H1 (cell line): ENCODE data around the gene C16orf89. TPM values are rescaled to one million over a fixed set of nuclear protein-coding genes. Genes with fewer than 3 reads are reported as not detected.

ENCODE experiments used
- CTCF ChIA-PET: fragments of 300-600 bp; sonication (Branson Sonifier 250); formaldehyde crosslinking; loops from one replicate; lab custom pipeline; 2021; ENCODE audit not compliant: partially characterized antibody; lab: Charles Lee
- POLR2A ChIA-PET: fragments of 300-600 bp; sonication (Branson Sonifier 250); formaldehyde crosslinking; loops from one replicate; lab custom pipeline; 2021; ENCODE audit warnings: inconsistent platforms; ENCODE audit not compliant: partially characterized antibody; lab: Charles Lee
- DNase-seq, 2 experiments: peaks; one replicate each; pipeline versions ENCODE4 v3.0.0 to v3.0.0-alpha.2; 2010 to 2022; ENCODE audit warnings: low spot score in 2 of 2, low read depth in 1 of 2, mixed read lengths in 1 of 2
- FAIRE-seq: peaks from 2 replicates; lab custom pipeline; 2011; peaks lifted over from hg19 to GRCh38; lab: Jason Lieb, UNC
- H2AFZ ChIP-seq: 2 replicates; pipeline ENCODE4 v1.8.1; 2012; ENCODE audit warnings: low read length, inconsistent platforms
- H2AK5ac ChIP-seq: 2 replicates; pipeline ENCODE4 v1.6.1; 2013; ENCODE audit warnings: low read depth, low read length
- H2BK120ac ChIP-seq: replicated peaks from 2 replicates; pipeline ENCODE3; 2013; ENCODE audit warnings: low read depth, low read length, inconsistent platforms
- H2BK12ac ChIP-seq: 2 replicates; pipeline ENCODE4 v1.6.1; 2013; ENCODE audit warnings: low read depth, low read length
- H2BK15ac ChIP-seq: 2 replicates; pipeline ENCODE4 v1.6.1; 2013; ENCODE audit warnings: low read length
- H2BK20ac ChIP-seq: 2 replicates; pipeline ENCODE4 v1.6.1; 2013; ENCODE audit warnings: low read length
- H2BK5ac ChIP-seq: 2 replicates; pipeline ENCODE4 v1.6.1; 2013; ENCODE audit warnings: low read depth, low read length
- H3K14ac ChIP-seq: 2 replicates; pipeline ENCODE4 v1.6.1; 2013; ENCODE audit warnings: inconsistent platforms; ENCODE audit not compliant: insufficient read length
- H3K18ac ChIP-seq: 2 replicates; pipeline ENCODE4 v1.6.1; 2013; ENCODE audit warnings: low read length; ENCODE audit errors: extremely low read depth
- H3K23ac ChIP-seq: 2 replicates; pipeline ENCODE4 v1.6.1; 2013; ENCODE audit warnings: inconsistent platforms; ENCODE audit not compliant: insufficient read length
- H3K23me2 ChIP-seq: 2 replicates; pipeline ENCODE4 v1.6.1; 2013; ENCODE audit warnings: low read depth, low read length
- H3K27ac ChIP-seq: 2 replicates; pipeline ENCODE4 v1.6.1; 2011; ENCODE audit warnings: low read depth, low read length, inconsistent platforms
- H3K27me3 ChIP-seq, 4 experiments: replicated peaks in 1 of 4; 1 replicate in 1 of 4; 2 replicates in 3 of 4; pipeline versions ENCODE4 v1.6.1 to v1.8.1; 2011 to 2013; ENCODE audit warnings: low read length in 3 of 4, mild to moderate bottlenecking in 3 of 4, inconsistent platforms in 2 of 4, mixed read lengths in 2 of 4, moderate library complexity in 1 of 4; ENCODE audit not compliant: control insufficient read depth in 3 of 4, insufficient read depth in 3 of 4; ENCODE audit errors: extremely low read depth in 1 of 4
- H3K36me3 ChIP-seq, 4 experiments: 2 replicates each; pipeline versions ENCODE4 v1.6.1 to v1.8.1; 2011 to 2013; ENCODE audit warnings: mild to moderate bottlenecking in 4 of 4, low read length in 3 of 4, moderate library complexity in 2 of 4, control low read depth in 1 of 4, inconsistent platforms in 1 of 4; ENCODE audit not compliant: insufficient read depth in 4 of 4, control insufficient read depth in 2 of 4
- H3K4ac ChIP-seq: replicated peaks from 2 replicates; pipeline ENCODE3; 2013; ENCODE audit warnings: low read length, low read depth, mixed read lengths, inconsistent platforms; ENCODE audit not compliant: insufficient read length
- H3K4me1 ChIP-seq, 4 experiments: replicated peaks in 1 of 4; 1 replicate in 1 of 4; 2 replicates in 3 of 4; pipeline versions ENCODE4 v1.6.1 to v1.8.1; 2011 to 2013; ENCODE audit warnings: low read length in 3 of 4, inconsistent platforms in 2 of 4, mixed read lengths in 1 of 4; ENCODE audit not compliant: insufficient read depth in 4 of 4, control insufficient read depth in 3 of 4
- H3K4me2 ChIP-seq, 2 experiments: 2 replicates each; pipeline versions ENCODE4 v1.6.1 to v1.8.1; 2011 to 2013; ENCODE audit warnings: low read depth in 2 of 2, low read length in 2 of 2, control low read depth in 1 of 2, inconsistent platforms in 1 of 2, mild to moderate bottlenecking in 1 of 2; ENCODE audit not compliant: insufficient read depth in 1 of 2
- H3K4me3 ChIP-seq, 4 experiments: fragments of 200-600, 300-600 bp in 1 of 4; sonication (generic), shearing (Covaris generic), sonication (Bioruptor Twin) in 1 of 4; 2 replicates each; pipeline versions ENCODE4 v1.5.1 to v1.8.1; 2011 to 2016; ENCODE audit warnings: low read length in 4 of 4, low read depth in 3 of 4, control low read depth in 2 of 4, inconsistent platforms in 2 of 4, mild to moderate bottlenecking in 2 of 4, mixed read lengths in 1 of 4, moderate library complexity in 1 of 4; ENCODE audit not compliant: insufficient read depth in 2 of 4; ENCODE audit errors: extremely low read depth in 1 of 4
- H3K56ac ChIP-seq: replicated peaks from 2 replicates; pipeline ENCODE3; 2013; ENCODE audit warnings: low read depth, mild to moderate bottlenecking, mixed read lengths, low read length, inconsistent platforms; ENCODE audit not compliant: insufficient read length
- H3K79me1 ChIP-seq: 2 replicates; pipeline ENCODE4 v1.6.1; 2013; ENCODE audit warnings: low read depth, low read length, control low read depth
- H3K79me2 ChIP-seq, 2 experiments: 2 replicates each; pipeline versions ENCODE4 v1.6.1 to v1.8.1; 2012 to 2013; ENCODE audit warnings: low read length in 2 of 2, mild to moderate bottlenecking in 2 of 2, inconsistent platforms in 1 of 2; ENCODE audit not compliant: insufficient read depth in 2 of 2, control insufficient read depth in 1 of 2
- H3K9ac ChIP-seq, 4 experiments: replicated peaks in 1 of 4; 1 replicate in 1 of 4; 2 replicates in 3 of 4; pipeline versions ENCODE4 v1.6.1 to v1.8.1; 2011 to 2013; ENCODE audit warnings: low read depth in 3 of 4, low read length in 3 of 4, control low read depth in 2 of 4, mild to moderate bottlenecking in 2 of 4, moderate library complexity in 2 of 4, inconsistent platforms in 1 of 4; ENCODE audit errors: extremely low read depth in 1 of 4
- H3K9me3 ChIP-seq, 2 experiments: 2 replicates each; pipeline versions ENCODE4 v1.6.1 to v1.8.1; 2012 to 2013; ENCODE audit warnings: mild to moderate bottlenecking in 2 of 2, moderate library complexity in 2 of 2, control low read depth in 1 of 2, inconsistent platforms in 1 of 2, low read depth in 1 of 2, low read length in 1 of 2, mixed read lengths in 1 of 2; ENCODE audit not compliant: insufficient read depth in 2 of 2
- H4K20me1 ChIP-seq, 2 experiments: replicated peaks in 1 of 2; 2 replicates each; pipeline versions ENCODE3 to v1.8.1; 2011 to 2013; ENCODE audit warnings: inconsistent platforms in 2 of 2, low read length in 2 of 2, mild to moderate bottlenecking in 1 of 2; ENCODE audit not compliant: insufficient read depth in 2 of 2, control insufficient read depth in 1 of 2
- H4K5ac ChIP-seq: 2 replicates; pipeline ENCODE4 v1.6.1; 2013; ENCODE audit warnings: low read length, low read depth, mixed read lengths, inconsistent platforms; ENCODE audit not compliant: insufficient read length
- H4K8ac ChIP-seq: 2 replicates; pipeline ENCODE4 v1.8.0; 2013; ENCODE audit warnings: mild to moderate bottlenecking, moderate library complexity, low read length, inconsistent platforms; ENCODE audit not compliant: insufficient read depth; ENCODE audit errors: extremely low read depth
- H4K91ac ChIP-seq: replicated peaks from 2 replicates; pipeline ENCODE3; 2013; ENCODE audit warnings: low read length, mixed read lengths, inconsistent platforms; ENCODE audit not compliant: insufficient read length
- BRCA1 ChIP-seq: IDR thresholded peaks from 2 replicates; pipeline ENCODE4 v1.6.1; 2012; ENCODE audit warnings: low read depth, low read length, improper control_type of control experiment
- FOSL1 ChIP-seq: IDR thresholded peaks from 2 replicates; pipeline ENCODE4 v1.6.1; 2011; ENCODE audit warnings: mild to moderate bottlenecking, low read depth, low read length, moderate library complexity; ENCODE audit not compliant: insufficient read depth
- KDM5A ChIP-seq: fragments of 200-600 bp; IDR thresholded peaks from 2 replicates; pipeline ENCODE4 v1.7.1; 2012; ENCODE audit warnings: mild to moderate bottlenecking, low read length, inconsistent platforms, mixed read lengths
- POLR2A ChIP-seq, 2 experiments: IDR thresholded peaks; 1 replicate in 1 of 2; 2 replicates in 1 of 2; pipeline ENCODE4 v1.6.1; 2011; ENCODE audit warnings: low read depth in 2 of 2, low read length in 2 of 2, mild to moderate bottlenecking in 2 of 2; ENCODE audit errors: control extremely low read depth in 1 of 2
- RFX5 ChIP-seq: IDR thresholded peaks from 2 replicates; pipeline ENCODE4 v1.6.1; 2011; ENCODE audit warnings: low read depth, low read length, improper control_type of control experiment, borderline replicate concordance
- TAF7 ChIP-seq: optimal IDR thresholded peaks from 2 replicates; pipeline ENCODE3; 2011; ENCODE audit warnings: low read depth, mild to moderate bottlenecking, inconsistent platforms, low read length, moderate library complexity, borderline replicate concordance
- ZNF274 ChIP-seq: IDR thresholded peaks from 2 replicates; pipeline ENCODE4 v1.7.0; 2012; ENCODE audit warnings: low read length, borderline replicate concordance; ENCODE audit errors: extremely low read depth
- WGBS, 2 experiments: shearing (Covaris generic) in 1 of 2; methylation state at CpG; one replicate each; pipeline versions ENCODE4 v1.1.6 to v1.1.7; 2013 to 2015; ENCODE audit warnings: low lambda C conversion rate in 2 of 2, mixed read lengths in 2 of 2, inconsistent platforms in 1 of 2, low coverage in 1 of 2, missing lambda C conversion rate in 1 of 2; ENCODE audit not compliant: insufficient replicate concordance in 2 of 2, insufficient coverage in 1 of 2, insufficient read length in 1 of 2; ENCODE audit errors: extremely low coverage in 1 of 2, missing lambda C conversion rate in 1 of 2; 5-methylcytosine and 5-hydroxymethylcytosine counted together
- polyA plus RNA-seq, 7 experiments: library from polyadenylated mRNA; depleted of rRNA in 3 of 7; stranded (reverse) in 5 of 7; unstranded in 2 of 7; fragments of >200 nt in 5 of 7; fragments of 200-250 nt in 2 of 7; gene quantifications; 1 replicate in 5 of 7; 2 replicates in 1 of 7; 4 replicates in 1 of 7; pipeline versions ENCODE4 v1.2.1 to v1.2.3, GENCODE V29; 2011 to 2013; ENCODE audit warnings: missing spikeins in 2 of 7, mixed read lengths in 2 of 7
- total RNA-seq: library from RNA; stranded (reverse); fragmentation: NEBNext Ultra II Directional; extraction: Animal tissue kit (Norgen Biotek cat#: 25700); gene quantifications from 2 replicates; pipeline ENCODE4 v1.2.1, GENCODE V29; 2021

C16orf89 gene
- total and polyA plus RNA-seq, 2 of the 8 experiments (the other 6 are each of a cell fraction or from before 2014, with no cell fraction given), result 6.7 to 9.9 TPM

DNA sequence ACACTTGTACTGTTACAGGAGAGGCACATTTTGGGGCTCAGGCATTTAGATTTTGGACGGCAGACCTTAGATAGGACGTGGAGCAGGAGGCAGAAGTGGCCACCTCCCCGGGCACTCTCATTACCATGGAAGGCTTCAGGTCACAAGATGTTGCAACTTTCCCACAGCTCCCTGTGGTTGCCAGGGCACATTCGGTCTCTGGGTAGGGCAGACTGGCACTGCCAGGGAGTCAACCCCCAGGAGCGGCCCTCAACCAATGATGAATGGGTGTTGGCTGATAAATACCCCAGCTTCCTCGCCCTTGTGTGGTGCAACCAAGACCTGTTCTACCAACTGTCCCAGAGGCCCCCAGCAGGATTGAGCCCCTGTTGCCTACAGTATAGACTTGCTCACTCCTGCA is 43.2 kb downstream of the C16orf89 start:
- POLR2A ChIA-PET, result interaction anchor here (0.6 kb wide), 1 partner anchor 63 kb away, joined by 3 read pairs; no protein-coding TSS in a partner anchor
- Histone ChIP-seq H3K4me1 (peaks cover 0 to 4% (median 1%) of the 10 kb centered on the region in 4 experiments; a peak in 3 of 7 replicates), H2AK5ac (no peak overlapping the region), H4K8ac (no peak overlapping the region), H3K4ac (no peak overlapping the region), H2BK12ac (no peak overlapping the region), H3K56ac (no peak overlapping the region), H2BK20ac (no peak overlapping the region), H3K9ac (no peak overlapping the region; a peak in 1 of 7 replicates), H3K23ac (no peak overlapping the region), H3K27me3 (no peaks in the 10 kb centered on the region), H2BK5ac (no peak overlapping the region)
- FAIRE-seq, result no peak
- TF ChIP-seq TAF7 (no peak), FOSL1 (no peak), RFX5 (no peak), POLR2A (IDR thresholded peaks at IDR 0.05; ENCODE audit: control extremely low read depth in 1 of 2, low read depth in 2 of 2, low read length in 2 of 2) (no peak), BRCA1 (no peak), ZNF274 (no peak), KDM5A (no peak)
- TF ChIP-seq, all 59 proteins: peak for 0
- Histone ChIP-seq H2AFZ (no peak overlapping the region), H2BK120ac (no peak overlapping the region), H3K18ac (no peak overlapping the region), H3K9me3 (no peaks in the 10 kb centered on the region), H3K14ac (no peak overlapping the region), H3K79me1 (no peaks in the 10 kb centered on the region), H4K5ac (no peak overlapping the region), H4K91ac (no peak overlapping the region), H3K4me2 (no peak overlapping the region), H3K4me3 (no peak overlapping the region), H3K36me3 (no peaks in the 10 kb centered on the region), H3K79me2 (no peaks in the 10 kb centered on the region), H3K23me2 (no peaks in the 10 kb centered on the region), H3K27ac (no peak overlapping the region), H4K20me1 (no peaks in the 10 kb centered on the region), H2BK15ac (no peak overlapping the region)
- CTCF ChIA-PET, result interaction anchor here (0.6 to 3.7 kb wide), 4 partner anchors 36 to 110 kb away, joined by 3 to 30 read pairs (median 3); partner anchors contain the start of gene SEC14L5
- WGBS, 2 experiments, result 92% methylated on average over 6 of the region's 6 CpGs; no CpG with 5 or more reads in 1 of the 2 experiments
- DNase-seq, result no peak
